Lung (tissue), 12 donors: ENCODE data around the gene RTN1. TPM values are rescaled to one million over a fixed set of nuclear protein-coding genes. Genes with fewer than 3 reads are reported as not detected.
A peak's percentile ranks its signal among the peaks of the same experiment; 100 is the strongest.

Experiments used
- ATAC-seq: fragments of 200-7000 bp; cut with Tn5 transposase; one replicate; pipeline ENCODE4 v1.9.1; 2020; ENCODE audit warnings: moderate number of reproducible peaks; ENCODE audit not compliant: insufficient read depth, low FRiP score
- DNase-seq, 3 donors: peaks; one replicate each; pipeline ENCODE4 v3.0.0-alpha.2; 2013 to 2017
- H3K27ac ChIP-seq, 2 donors: one replicate each; pipeline ENCODE4 v1.5.1; 2013; ENCODE audit warnings: mild to moderate bottlenecking in 2 of 2, moderate library complexity in 2 of 2, control low read depth in 1 of 2, inconsistent platforms in 1 of 2, low read depth in 1 of 2, low read length in 1 of 2
- H3K27me3 ChIP-seq, 3 donors: one replicate each; pipeline ENCODE4 v1.5.1; 2013; ENCODE audit warnings: low read length in 2 of 3; ENCODE audit not compliant: control insufficient read depth in 3 of 3, insufficient read depth in 3 of 3
- H3K36me3 ChIP-seq, 4 donors: one replicate each; pipeline ENCODE4 v1.5.1; 2013; ENCODE audit warnings: low read length in 4 of 4, mild to moderate bottlenecking in 1 of 4, moderate library complexity in 1 of 4; ENCODE audit not compliant: control insufficient read depth in 4 of 4, insufficient read depth in 4 of 4
- H3K4me1 ChIP-seq, 5 donors: one replicate each; pipeline ENCODE4 v1.5.1; 2013; ENCODE audit warnings: low read length in 5 of 5, mild to moderate bottlenecking in 2 of 5, moderate library complexity in 1 of 5; ENCODE audit not compliant: control insufficient read depth in 5 of 5, insufficient read depth in 5 of 5
- H3K4me3 ChIP-seq: one replicate; pipeline ENCODE4 v1.5.1; 2013; ENCODE audit warnings: mild to moderate bottlenecking, control low read depth, moderate library complexity
- H3K9ac ChIP-seq, 2 donors: one replicate each; pipeline ENCODE4 v1.5.1; 2013; ENCODE audit warnings: low read length in 2 of 2, control low read depth in 1 of 2; ENCODE audit not compliant: insufficient read depth in 1 of 2
- H3K9me3 ChIP-seq, 4 donors: one replicate each; pipeline ENCODE4 v1.5.1; 2013; ENCODE audit warnings: low read length in 3 of 4, mild to moderate bottlenecking in 1 of 4, moderate library complexity in 1 of 4; ENCODE audit not compliant: control insufficient read depth in 4 of 4, insufficient read depth in 3 of 4
- CTCF ChIP-seq: IDR thresholded peaks from 2 replicates; pipeline ENCODE4 v1.5.1; 2012; ENCODE audit warnings: mild to moderate bottlenecking; ENCODE audit errors: control extremely low read depth, extremely low read depth
- WGBS, 2 donors: extraction: QIAGEN DNeasy Blood & Tissue Kit; methylation state at CpG; one replicate each; pipeline ENCODE4 v1.1.7; 2013; 5-methylcytosine and 5-hydroxymethylcytosine counted together
- polyA plus RNA-seq, 2 donors: library from polyadenylated mRNA; stranded (reverse); fragments of 200-250 nt; gene quantifications; one replicate each; pipeline ENCODE4 v1.2.1, GENCODE V29; 2013
- total RNA-seq, 2 donors: library from RNA; depleted of rRNA in 1 of 2; stranded (reverse); fragments of >200 nt in 1 of 2; gene quantifications; one replicate each; pipeline ENCODE4 v1.2.1, GENCODE V29; 2014 to 2021
- donor health status: control.
- donor health status: control.
- donor health status: Bipolar disorder and iron deficiency.
- donor health status: healthy.
- donor health status: DM: yes; HTN: yes; CAD: no.

The RTN1 gene
- total and polyA plus RNA-seq, 4 donors = 2.4 to 9.0 (median 6.9) TPM

- WGBS, 2 donors = 88 to 94% methylated on average over 2 of the region's 2 CpGs
- no peak overlapping the region for H3K27ac ChIP-seq
- peaks cover 0 to 2% (median 0%) of the 10 kb centered on the region in 4 donors for H3K36me3 ChIP-seq
- peaks cover 0 to 2% (median 0%) of the 10 kb centered on the region in 3 donors for H3K27me3 ChIP-seq
- no peak overlapping the region for H3K9ac ChIP-seq
- ATAC-seq (no peak), DNase-seq (no peak)
- no peak overlapping the region for H3K4me3 ChIP-seq
- TF ChIP-seq CTCF = no peak
- peaks cover 0 to 5% (median 0%) of the 10 kb centered on the region in 4 donors for H3K9me3 ChIP-seq
- H3K4me1 ChIP-seq = no peaks in the 10 kb centered on the region
Measured at GRCh38 chr14:59678352-59678751, 192.2 kb downstream of the RTN1 start.

DNA sequence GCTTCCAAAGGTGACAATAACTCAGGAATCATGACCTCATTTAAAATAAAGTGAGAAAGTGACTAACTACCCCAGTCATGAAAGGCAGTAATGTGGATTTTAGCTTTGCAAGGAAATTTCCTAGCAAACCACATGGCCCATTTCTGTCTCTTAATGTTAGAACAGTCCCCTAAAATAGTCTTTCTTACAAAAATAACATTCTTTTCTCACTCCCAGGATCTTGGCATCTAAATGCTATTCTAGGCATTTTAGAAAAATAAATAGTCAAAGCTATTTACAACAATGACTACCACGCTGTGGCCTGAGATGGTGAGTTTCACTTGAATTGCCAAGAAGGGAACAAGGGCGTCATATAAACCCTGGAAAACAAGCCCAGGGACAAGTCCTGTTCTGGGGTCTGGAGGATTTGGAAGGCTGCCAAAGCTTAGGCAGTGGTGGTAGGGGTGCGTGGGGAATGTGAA, 192.8 kb downstream of the RTN1 start:
- Histone ChIP-seq H3K9me3 (peaks cover 0 to 7% (median 0%) of the 10 kb centered on the region in 4 donors), H3K4me3 (no peak overlapping the region), H3K9ac (no peak overlapping the region), H3K27me3 (peaks cover 0 to 2% (median 0%) of the 10 kb centered on the region in 3 donors), H3K36me3 (peaks cover 0 to 3% (median 0%) of the 10 kb centered on the region in 4 donors), H3K4me1 (no peaks in the 10 kb centered on the region), H3K27ac (no peak overlapping the region)
- ATAC-seq = no peak
- WGBS, 2 donors = 66 to 90% methylated on average over 3 of the region's 3 CpGs
- TF ChIP-seq CTCF = no peak
- DNase-seq = peak in 1 of 3 donors; percentile 9

GRCh38 chr14:59675394-59675793, 195.2 kb downstream of the RTN1 start:
- Histone ChIP-seq H3K4me1 (no peaks in the 10 kb centered on the region), H3K9me3 (peaks cover 0 to 7% (median 0%) of the 10 kb centered on the region in 4 donors), H3K27me3 (no peaks in the 10 kb centered on the region), H3K4me3 (no peak overlapping the region), H3K27ac (no peak overlapping the region), H3K36me3 (peaks cover 0 to 3% (median 0%) of the 10 kb centered on the region in 4 donors), H3K9ac (no peak overlapping the region)
- 80 to 92% methylated on average over 1 of the region's 1 CpG for WGBS, 2 donors
- no peak for TF ChIP-seq CTCF
- DNase-seq (no peak), ATAC-seq (no peak)

- Histone ChIP-seq H3K27ac (no peak overlapping the region), H3K36me3 (no peaks in the 10 kb centered on the region), H3K27me3 (no peaks in the 10 kb centered on the region), H3K9me3 (no peaks in the 10 kb centered on the region), H3K9ac (no peak overlapping the region), H3K4me1 (no peaks in the 10 kb centered on the region), H3K4me3 (no peak overlapping the region)
- DNase-seq (no peak), ATAC-seq (no peak)
- 89 to 92% methylated on average over 2 of the region's 2 CpGs for WGBS, 2 donors
- TF ChIP-seq CTCF = no peak
Measured at GRCh38 chr14:59664741-59665140, 205.8 kb downstream of the RTN1 start.
